Stomach smooth muscle (tissue), 2 donors: Measurements from ENCODE around the gene ERBB4.
"Not testable (repeated sequence)": the region's sequence is repeated elsewhere in the genome, so short reads cannot be mapped to it uniquely, and the experiment has no call there.

Experiments
- H3K27ac ChIP-seq: one replicate; pipeline ENCODE4 v1.7.0; 2013; ENCODE audit warnings: mild to moderate bottlenecking, low read length, inconsistent platforms
- H3K27me3 ChIP-seq, 2 donors: one replicate each; pipeline ENCODE4 v1.7.0; 2013; ENCODE audit warnings: low read length in 2 of 2; ENCODE audit not compliant: insufficient read depth in 2 of 2, control insufficient read depth in 1 of 2
- H3K36me3 ChIP-seq, 2 donors: one replicate each; pipeline ENCODE4 v1.7.0; 2013; ENCODE audit warnings: low read length in 2 of 2; ENCODE audit not compliant: control insufficient read depth in 2 of 2, insufficient read depth in 2 of 2
- H3K4me1 ChIP-seq: one replicate; pipeline ENCODE4 v1.7.0; 2013; ENCODE audit warnings: low read length; ENCODE audit not compliant: control insufficient read depth, insufficient read depth
- H3K4me3 ChIP-seq, 2 donors: one replicate each; pipeline ENCODE4 v1.7.0; 2013; ENCODE audit warnings: low read length in 2 of 2
- H3K9ac ChIP-seq, 2 donors: one replicate each; pipeline ENCODE4 v1.7.0; 2013; ENCODE audit warnings: low read length in 2 of 2, mild to moderate bottlenecking in 1 of 2
- H3K9me3 ChIP-seq, 2 donors: one replicate each; pipeline ENCODE4 v1.7.0; 2013; ENCODE audit warnings: low read length in 2 of 2; ENCODE audit not compliant: control insufficient read depth in 2 of 2
- donor health status: healthy.
- donor health status: Pancreatic carcinoma.

Gene ERBB4

DNA sequence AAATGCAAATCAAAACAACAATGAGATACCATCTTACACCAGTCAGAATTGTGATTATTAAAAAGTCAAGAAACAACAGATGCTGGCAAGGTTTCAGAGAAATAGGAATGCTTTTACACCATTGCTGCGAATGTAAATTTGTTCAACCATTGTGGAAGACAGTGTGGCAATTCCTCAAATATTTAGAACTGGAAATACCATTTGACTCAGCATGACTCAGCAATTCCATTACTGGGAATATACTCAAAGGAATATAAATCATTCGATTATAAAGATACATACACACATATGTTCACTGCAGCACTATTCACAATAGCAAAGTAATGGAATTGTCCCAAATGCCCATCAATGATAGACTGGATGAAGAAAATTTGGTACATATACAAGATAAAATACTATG is 516.7 kb downstream of the ERBB4 start:
- H3K4me3 ChIP-seq: no peak overlapping the region
- no peaks in the 10 kb centered on the region for H3K9me3 ChIP-seq
- no peaks in the 10 kb centered on the region for H3K4me1 ChIP-seq
- no peak overlapping the region for H3K9ac ChIP-seq
- no peak overlapping the region for H3K27ac ChIP-seq
- H3K27me3 ChIP-seq: no peaks in the 10 kb centered on the region
- no peaks in the 10 kb centered on the region for H3K36me3 ChIP-seq

DNA sequence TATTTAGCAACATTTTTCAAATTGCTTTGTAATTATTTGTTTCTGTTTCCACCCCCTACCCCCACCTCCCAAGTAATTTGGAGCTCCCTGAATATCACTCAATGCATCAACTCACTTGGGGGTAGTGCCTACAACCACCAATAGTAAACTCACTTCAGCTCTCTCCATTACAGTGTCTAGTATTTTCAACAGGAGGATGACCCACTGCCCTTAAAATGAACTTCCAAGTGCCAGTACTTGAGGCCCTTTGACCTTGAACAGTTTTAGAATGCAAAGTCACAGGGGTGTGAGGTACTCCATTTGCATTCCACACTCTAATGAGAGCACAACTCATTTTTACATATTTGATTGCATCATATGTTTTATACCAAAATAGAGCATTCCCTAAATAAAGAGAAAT is 523.0 kb downstream of the ERBB4 start:
- H3K4me3 ChIP-seq: no peak overlapping the region
- no peaks in the 10 kb centered on the region for H3K36me3 ChIP-seq
- H3K4me1 ChIP-seq: no peaks in the 10 kb centered on the region
- no peak overlapping the region for H3K9ac ChIP-seq
- no peaks in the 10 kb centered on the region for H3K27me3 ChIP-seq
- no peaks in the 10 kb centered on the region for H3K9me3 ChIP-seq
- H3K27ac ChIP-seq: no peak overlapping the region

DNA sequence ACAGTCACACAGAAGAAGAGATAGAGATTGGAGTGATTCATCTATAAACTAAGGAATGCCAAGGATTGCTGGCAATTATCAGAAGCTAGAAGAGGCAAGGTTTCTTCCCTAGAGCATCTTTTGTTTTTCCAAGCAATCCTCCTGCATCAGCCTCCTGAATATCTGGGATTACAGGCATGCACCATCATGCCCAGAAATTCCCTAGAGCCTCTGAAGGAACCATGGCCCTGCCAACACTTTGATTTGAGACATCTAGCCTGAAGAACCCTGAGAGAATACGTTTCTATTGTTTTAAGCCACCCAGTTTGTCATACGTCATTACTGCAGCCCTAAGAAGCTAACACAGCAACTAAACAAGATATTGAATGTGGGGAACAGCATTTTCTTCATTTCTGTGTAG is 525.0 kb downstream of the ERBB4 start:
- Histone ChIP-seq H3K36me3 (no peaks in the 10 kb centered on the region), H3K4me3 (no peak overlapping the region), H3K27ac (no peak overlapping the region), H3K9ac (no peak overlapping the region), H3K9me3 (no peaks in the 10 kb centered on the region), H3K4me1 (no peaks in the 10 kb centered on the region), H3K27me3 (no peaks in the 10 kb centered on the region)

- not testable (repeated sequence) for H3K36me3 ChIP-seq, H3K27me3 ChIP-seq, H3K4me1 ChIP-seq, H3K4me3 ChIP-seq, H3K9me3 ChIP-seq, H3K27ac ChIP-seq, H3K9ac ChIP-seq
Measured at GRCh38 chr2:212010305-212010704, 528.3 kb downstream of the ERBB4 start.

DNA sequence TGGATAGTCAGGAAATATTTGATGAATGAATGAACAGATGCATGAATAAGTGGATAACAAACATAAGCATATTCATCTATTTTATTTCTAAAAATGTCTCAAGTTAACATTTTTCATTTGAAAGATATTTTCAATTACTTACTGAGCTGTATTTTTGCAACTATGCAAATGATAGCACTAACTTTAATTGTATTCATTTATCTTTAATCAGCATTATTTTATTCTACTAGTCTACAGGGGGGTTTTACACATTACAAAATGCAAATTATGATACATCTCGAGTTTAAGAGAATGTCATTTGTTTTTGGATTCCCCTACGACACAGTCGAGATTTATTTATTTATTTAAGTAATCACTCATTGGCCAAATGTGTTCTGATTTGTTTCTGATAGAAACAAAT is 530.6 kb downstream of the ERBB4 start:
- Histone ChIP-seq H3K9ac (no peak overlapping the region), H3K9me3 (no peaks in the 10 kb centered on the region), H3K36me3 (no peaks in the 10 kb centered on the region), H3K27me3 (no peaks in the 10 kb centered on the region), H3K4me1 (no peaks in the 10 kb centered on the region), H3K4me3 (no peak overlapping the region), H3K27ac (no peak overlapping the region)

DNA sequence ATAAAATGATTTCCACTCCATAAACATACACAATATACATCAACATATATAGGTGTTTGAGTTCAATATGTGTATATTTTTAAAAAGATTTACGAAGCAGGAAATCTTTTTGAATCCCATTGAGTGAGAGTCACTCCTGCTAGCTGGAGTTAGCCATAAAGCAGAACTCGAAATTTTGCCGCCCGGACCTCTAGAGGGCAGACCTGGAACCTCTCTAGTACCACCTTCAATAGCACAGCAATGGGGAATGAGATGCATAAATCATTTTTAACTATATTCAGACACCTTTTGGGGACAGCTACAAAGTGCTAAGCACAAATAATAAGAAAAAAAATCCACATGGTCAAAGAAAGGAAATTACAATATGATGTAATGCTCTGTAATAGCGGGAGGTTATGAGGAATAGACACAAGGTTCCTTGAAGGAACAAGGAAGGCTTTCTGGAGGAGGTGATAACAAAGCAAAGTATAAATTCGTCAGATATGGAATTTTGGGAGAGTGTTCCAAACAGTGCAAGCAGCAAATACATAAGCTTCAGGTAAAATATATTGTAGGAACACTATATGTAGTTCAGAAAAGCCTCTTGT is 533.4 kb downstream of the ERBB4 start:
- Histone ChIP-seq H3K9ac (no peak overlapping the region), H3K4me3 (no peak overlapping the region), H3K36me3 (no peaks in the 10 kb centered on the region), H3K27me3 (no peaks in the 10 kb centered on the region), H3K27ac (no peak overlapping the region), H3K9me3 (no peaks in the 10 kb centered on the region), H3K4me1 (no peaks in the 10 kb centered on the region)

GRCh38 chr2:212001325-212001724 is 537.3 kb downstream of the ERBB4 start:
- H3K9ac ChIP-seq: no peak overlapping the region
- H3K4me1 ChIP-seq: no peaks in the 10 kb centered on the region
- no peak overlapping the region for H3K27ac ChIP-seq
- no peaks in the 10 kb centered on the region for H3K9me3 ChIP-seq
- H3K4me3 ChIP-seq: no peak overlapping the region
- H3K27me3 ChIP-seq: no peaks in the 10 kb centered on the region
- no peaks in the 10 kb centered on the region for H3K36me3 ChIP-seq

GRCh38 chr2:211996857-211997256 is 541.7 kb downstream of the ERBB4 start:
- Histone ChIP-seq H3K4me3 (no peak overlapping the region), H3K9me3 (no peaks in the 10 kb centered on the region), H3K36me3 (no peaks in the 10 kb centered on the region), H3K9ac (no peak overlapping the region), H3K27ac (no peak overlapping the region), H3K27me3 (no peaks in the 10 kb centered on the region), H3K4me1 (no peaks in the 10 kb centered on the region)

DNA sequence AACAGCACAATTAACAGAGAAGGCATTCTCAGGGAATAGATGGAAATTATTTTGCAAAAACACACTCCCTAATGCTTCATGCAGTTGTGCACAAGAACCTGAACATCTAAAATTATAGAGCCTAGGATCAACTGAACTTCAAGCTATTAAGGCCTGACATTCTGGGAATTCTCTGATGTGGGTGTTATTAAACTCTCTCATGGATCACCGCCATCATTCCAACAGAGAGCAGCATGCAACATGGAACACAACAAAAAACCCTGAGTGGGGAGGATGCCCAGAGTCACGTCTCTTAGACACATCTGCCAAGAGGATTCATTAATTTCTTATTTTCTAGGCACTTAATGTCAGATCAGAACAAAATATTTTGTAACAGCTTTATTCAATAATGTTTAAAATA is 543.8 kb downstream of the ERBB4 start:
- no peaks in the 10 kb centered on the region for H3K4me1 ChIP-seq
- no peaks in the 10 kb centered on the region for H3K9me3 ChIP-seq
- no peak overlapping the region for H3K9ac ChIP-seq
- H3K36me3 ChIP-seq: no peaks in the 10 kb centered on the region
- no peak overlapping the region for H3K27ac ChIP-seq
- H3K27me3 ChIP-seq: no peaks in the 10 kb centered on the region
- H3K4me3 ChIP-seq: no peak overlapping the region

GRCh38 chr2:211990335-211990734 is 548.3 kb downstream of the ERBB4 start:
- no peak overlapping the region for H3K4me3 ChIP-seq
- H3K27ac ChIP-seq: no peak overlapping the region
- no peaks in the 10 kb centered on the region for H3K36me3 ChIP-seq
- H3K4me1 ChIP-seq: no peaks in the 10 kb centered on the region
- no peak overlapping the region for H3K9ac ChIP-seq
- no peaks in the 10 kb centered on the region for H3K27me3 ChIP-seq
- no peaks in the 10 kb centered on the region for H3K9me3 ChIP-seq

- H3K4me3 ChIP-seq: no peak overlapping the region
- no peaks in the 10 kb centered on the region for H3K36me3 ChIP-seq
- H3K9me3 ChIP-seq: no peaks in the 10 kb centered on the region
- H3K27me3 ChIP-seq: no peaks in the 10 kb centered on the region
- H3K9ac ChIP-seq: no peak overlapping the region
- H3K4me1 ChIP-seq: no peaks in the 10 kb centered on the region
- no peak overlapping the region for H3K27ac ChIP-seq
Measured at GRCh38 chr2:211986313-211986712, 552.3 kb downstream of the ERBB4 start.
